WTC11 (cell line): ENCODE data around the gene MPEG1. TPM values are rescaled to one million over a fixed set of nuclear protein-coding genes. Genes with fewer than 3 reads are reported as not detected.

Experiments used
- ATF2 ChIP-seq: sonication (generic); formaldehyde crosslinking; IDR thresholded peaks from 2 replicates; pipeline ENCODE4 v1.8.1; 2022; ENCODE audit warnings: low read depth, missing genetic modification reagents, borderline replicate concordance
- ATF3 ChIP-seq: sonication (generic); formaldehyde crosslinking; conservative IDR thresholded peaks from 2 replicates; pipeline ENCODE4 v1.8.1; 2022; ENCODE audit warnings: mild to moderate bottlenecking, missing genetic modification reagents
- CBFB ChIP-seq: sonication (generic); formaldehyde crosslinking; IDR thresholded peaks from 2 replicates; pipeline ENCODE4 v1.8.1; 2022; ENCODE audit warnings: mild to moderate bottlenecking, low read depth, missing genetic modification reagents
- CDX4 ChIP-seq: fragments of 250-450 bp; sonication (Bioruptor Pico); IDR thresholded peaks from 2 replicates; pipeline ENCODE4 v1.9.0; 2021; ENCODE audit warnings: moderate library complexity, mild to moderate bottlenecking, inconsistent platforms, borderline replicate concordance
- CREB1 ChIP-seq: sonication (generic); formaldehyde crosslinking; IDR thresholded peaks from 2 replicates; pipeline ENCODE4 v1.8.0; 2023; ENCODE audit warnings: mild to moderate bottlenecking, missing genetic modification reagents
- CREM ChIP-seq: sonication (generic); formaldehyde crosslinking; IDR thresholded peaks from 2 replicates; pipeline ENCODE4 v1.8.1; 2022; ENCODE audit warnings: mild to moderate bottlenecking, missing genetic modification reagents, moderate library complexity
- ELF4 ChIP-seq: sonication (generic); formaldehyde crosslinking; IDR thresholded peaks from 2 replicates; pipeline ENCODE4 v1.8.1; 2022; ENCODE audit warnings: low read depth, mild to moderate bottlenecking, moderate library complexity, missing genetic modification reagents
- ERG ChIP-seq: fragments of 250-450 bp; sonication (Bioruptor Pico); IDR thresholded peaks from 2 replicates; pipeline ENCODE4 v1.8.0; 2021; ENCODE audit warnings: mild to moderate bottlenecking
- ETV6 ChIP-seq: sonication (generic); formaldehyde crosslinking; IDR thresholded peaks from 2 replicates; pipeline ENCODE4 v1.8.1; 2022; ENCODE audit warnings: mild to moderate bottlenecking, missing genetic modification reagents
- IRF2 ChIP-seq: sonication (generic); formaldehyde crosslinking; IDR thresholded peaks from 2 replicates; pipeline ENCODE4 v1.8.0; 2022; ENCODE audit warnings: low read depth, missing genetic modification reagents, borderline replicate concordance
- JAZF1 ChIP-seq: fragments of 250-450 bp; sonication (Bioruptor Pico); IDR thresholded peaks from 2 replicates; pipeline ENCODE4 v1.9.0; 2021; ENCODE audit warnings: moderate library complexity, mild to moderate bottlenecking, inconsistent platforms
- JUN ChIP-seq: sonication (generic); formaldehyde crosslinking; IDR thresholded peaks from 2 replicates; pipeline ENCODE4 v1.8.0; 2023; ENCODE audit warnings: mild to moderate bottlenecking, missing genetic modification reagents
- MAX ChIP-seq: sonication (generic); formaldehyde crosslinking; IDR thresholded peaks from 2 replicates; pipeline ENCODE4 v1.8.0; 2022; ENCODE audit warnings: mild to moderate bottlenecking, missing genetic modification reagents
- MLX ChIP-seq: sonication (generic); formaldehyde crosslinking; IDR thresholded peaks from 2 replicates; pipeline ENCODE4 v1.8.1; 2023; ENCODE audit warnings: mild to moderate bottlenecking, missing genetic modification reagents, moderate library complexity
- MYBL2 ChIP-seq: sonication (generic); formaldehyde crosslinking; IDR thresholded peaks from 2 replicates; pipeline ENCODE4 v1.8.1; 2023; ENCODE audit warnings: mild to moderate bottlenecking, moderate library complexity, missing genetic modification reagents
- NR1H2 ChIP-seq: sonication (generic); formaldehyde crosslinking; IDR thresholded peaks from 2 replicates; pipeline ENCODE4 v1.9.0; 2021; ENCODE audit warnings: mild to moderate bottlenecking, moderate library complexity, missing genetic modification reagents
- PRRX2 ChIP-seq: fragments of 250-450 bp; sonication (Bioruptor Pico); IDR thresholded peaks from 2 replicates; pipeline ENCODE4 v1.8.0; 2021; ENCODE audit warnings: mild to moderate bottlenecking
- RORB ChIP-seq: fragments of 250-450 bp; sonication (Bioruptor Pico); IDR thresholded peaks from 2 replicates; pipeline ENCODE4 v1.9.0; 2021; ENCODE audit warnings: mild to moderate bottlenecking
- SMAD3 ChIP-seq: sonication (generic); formaldehyde crosslinking; IDR thresholded peaks from 2 replicates; pipeline ENCODE4 v1.8.0; 2022; ENCODE audit warnings: missing genetic modification reagents, mild to moderate bottlenecking, borderline replicate concordance
- SP1 ChIP-seq: sonication (generic); formaldehyde crosslinking; conservative IDR thresholded peaks from 2 replicates; pipeline ENCODE4 v1.8.1; 2022; ENCODE audit warnings: missing genetic modification reagents
- TEAD1 ChIP-seq: sonication (generic); formaldehyde crosslinking; IDR thresholded peaks from 2 replicates; pipeline ENCODE4 v1.8.0; 2022; ENCODE audit warnings: mild to moderate bottlenecking, missing genetic modification reagents
- ZNF232 ChIP-seq: sonication (generic); formaldehyde crosslinking; IDR thresholded peaks from 2 replicates; pipeline ENCODE4 v1.8.0; 2022; ENCODE audit warnings: mild to moderate bottlenecking, missing genetic modification reagents
- ZNF281 ChIP-seq: sonication (generic); formaldehyde crosslinking; IDR thresholded peaks from 2 replicates; pipeline ENCODE4 v1.8.0; 2023; ENCODE audit warnings: mild to moderate bottlenecking, missing genetic modification reagents
- ZNF396 ChIP-seq: fragments of 250-450 bp; sonication (Bioruptor Pico); IDR thresholded peaks from 2 replicates; pipeline ENCODE4 v1.8.0; 2021; ENCODE audit warnings: mild to moderate bottlenecking, moderate library complexity, borderline replicate concordance
- ZNF532 ChIP-seq: fragments of 250-450 bp; sonication (Bioruptor Pico); IDR thresholded peaks from 2 replicates; pipeline ENCODE4 v1.9.0; 2021; ENCODE audit warnings: mild to moderate bottlenecking, borderline replicate concordance
- ZSCAN18 ChIP-seq: fragments of 250-450 bp; sonication (Bioruptor Pico); IDR thresholded peaks from 2 replicates; pipeline ENCODE4 v2.1.2; 2022; ENCODE audit warnings: mild to moderate bottlenecking, moderate library complexity
- total RNA-seq: library from RNA; stranded (reverse); gene quantifications from 3 replicates; pipeline ENCODE4 v1.2.3, GENCODE V29; 2021

The MPEG1 gene
- total RNA-seq, 1 experiment from 2014 or later, result 0.09 TPM

GRCh38 chr11:59171508-59172322 lies 41.0 kb downstream of the MPEG1 start, which contains the start of gene DTX4 (continued):
- no peak for TF ChIP-seq ATF2 (CRISPR knock-in tag)
- TF ChIP-seq IRF2 (CRISPR knock-in tag), result no peak
- TF ChIP-seq ZNF281 (CRISPR knock-in tag), result no peak
- no peak for TF ChIP-seq ELF4 (CRISPR knock-in tag)
- TF ChIP-seq CREM (CRISPR knock-in tag), result no peak
- TF ChIP-seq ZNF232, result 0 out of 2 replicates have a peak, but pooled peaks have one; percentile 64
- no peak for TF ChIP-seq ZNF532
- no peak for TF ChIP-seq ETV6 (CRISPR knock-in tag)
- TF ChIP-seq CDX4 (CRISPR knock-in tag), result no peak
- TF ChIP-seq MAX (CRISPR knock-in tag), result peak; percentile 69
- TF ChIP-seq NR1H2 (CRISPR knock-in tag), result no peak
- no peak for TF ChIP-seq CBFB
- TF ChIP-seq ZSCAN18, result no peak
- TF ChIP-seq JAZF1 (CRISPR knock-in tag), result no peak
- TF ChIP-seq SP1 (CRISPR knock-in tag), result peak; percentile 72
- no peak for TF ChIP-seq TEAD1 (CRISPR knock-in tag)
- TF ChIP-seq ERG (CRISPR knock-in tag), result no peak
- TF ChIP-seq ZNF396, result no peak
- TF ChIP-seq RORB (CRISPR knock-in tag), result no peak
- no peak for TF ChIP-seq CREB1 (CRISPR knock-in tag)
- peak; percentile 55; the same call in 1 of the 2 replicates for TF ChIP-seq MYBL2
- no peak for TF ChIP-seq PRRX2
- no peak for TF ChIP-seq JUN (CRISPR knock-in tag)
- no peak for TF ChIP-seq MLX (CRISPR knock-in tag)
- no peak for TF ChIP-seq SMAD3 (CRISPR knock-in tag)
- no peak for TF ChIP-seq ATF3
